MM.1S (cell line): ENCODE results near the gene PINLYP.

Source experiments
- DNase-seq: peaks from one replicate; pipeline ENCODE4 v3.0.0-alpha.2; 2015
- H2AFZ ChIP-seq: fragments of 300-600 bp; sonication (generic); 2 replicates; pipeline ENCODE4 v1.6.0; 2016; ENCODE audit warnings: antibody characterized with exemption, low read length
- H3F3A ChIP-seq: fragments of 300-600 bp; sonication (generic); 2 replicates; pipeline ENCODE4 v1.6.1; 2016; ENCODE audit warnings: mild to moderate bottlenecking, antibody characterized with exemption, low read length, moderate library complexity, mixed read lengths; ENCODE audit not compliant: insufficient read depth
- H3K27ac ChIP-seq: fragments of 300-600 bp; sonication (generic); 2 replicates; pipeline ENCODE4 v1.5.1; 2016; ENCODE audit warnings: mild to moderate bottlenecking, low read length
- H3K27me3 ChIP-seq: fragments of 300-600 bp; sonication (generic); replicated peaks from 2 replicates; pipeline ENCODE4 v1.6.0; 2016; ENCODE audit warnings: low read length; ENCODE audit not compliant: insufficient read depth
- H3K36me3 ChIP-seq: fragments of 300-600 bp; sonication (generic); replicated peaks from 2 replicates; pipeline ENCODE4 v1.6.1; 2016; ENCODE audit warnings: mild to moderate bottlenecking, low read length, mixed read lengths; ENCODE audit not compliant: insufficient read depth
- H3K4me1 ChIP-seq: fragments of 300-600 bp; sonication (generic); 2 replicates; pipeline ENCODE4 v1.6.1; 2016; ENCODE audit warnings: low read length, mixed read lengths
- H3K4me2 ChIP-seq: fragments of 300-600 bp; sonication (generic); 2 replicates; pipeline ENCODE4 v1.6.0; 2016; ENCODE audit warnings: low read depth, low read length
- H3K4me3 ChIP-seq: fragments of 300-600 bp; sonication (generic); 2 replicates; pipeline ENCODE4 v1.5.1; 2016; ENCODE audit warnings: low read length, mixed read lengths
- H3K79me2 ChIP-seq: fragments of 300-600 bp; sonication (generic); 2 replicates; pipeline ENCODE4 v1.6.1; 2016; ENCODE audit warnings: mixed run types, low read length, mixed read lengths
- H3K9ac ChIP-seq: fragments of 300-600 bp; sonication (generic); 2 replicates; pipeline ENCODE4 v1.6.1; 2016; ENCODE audit warnings: low read length, mixed read lengths
- H3K9me2 ChIP-seq: fragments of 300-600 bp; sonication (generic); replicated peaks from 2 replicates; pipeline ENCODE4 v1.6.1; 2016; ENCODE audit warnings: mild to moderate bottlenecking, low read length, mixed read lengths; ENCODE audit not compliant: insufficient read depth
- H3K9me3 ChIP-seq: fragments of 300-600 bp; sonication (generic); replicated peaks from 2 replicates; pipeline ENCODE4 v1.6.1; 2016; ENCODE audit warnings: mild to moderate bottlenecking, low read length, mixed read lengths; ENCODE audit not compliant: insufficient read depth
- H4K20me1 ChIP-seq: fragments of 300-600 bp; sonication (generic); 2 replicates; pipeline ENCODE4 v1.6.1; 2016; ENCODE audit warnings: mild to moderate bottlenecking, low read length, moderate library complexity, mixed read lengths; ENCODE audit not compliant: insufficient read depth
- EZH2 ChIP-seq: fragments of 300-600 bp; sonication (generic); optimal IDR thresholded peaks from 2 replicates; pipeline ENCODE3; 2017; ENCODE audit warnings: low read depth, mild to moderate bottlenecking, antibody characterized with exemption, low read length, mixed read lengths
- EZH2phosphoT487 ChIP-seq: fragments of 300-600 bp; sonication (generic); IDR thresholded peaks from 2 replicates; pipeline ENCODE4 v1.6.1; 2018; ENCODE audit warnings: antibody characterized with exemption, low read length
- TF ChIP-seq, protein P1 (sequence below): fragments of 300-600 bp; sonication (generic); IDR thresholded peaks from 2 replicates; pipeline ENCODE4 v1.5.1; 2016; ENCODE audit warnings: antibody characterized with exemption, low read length, mixed read lengths

Gene PINLYP

DNA sequence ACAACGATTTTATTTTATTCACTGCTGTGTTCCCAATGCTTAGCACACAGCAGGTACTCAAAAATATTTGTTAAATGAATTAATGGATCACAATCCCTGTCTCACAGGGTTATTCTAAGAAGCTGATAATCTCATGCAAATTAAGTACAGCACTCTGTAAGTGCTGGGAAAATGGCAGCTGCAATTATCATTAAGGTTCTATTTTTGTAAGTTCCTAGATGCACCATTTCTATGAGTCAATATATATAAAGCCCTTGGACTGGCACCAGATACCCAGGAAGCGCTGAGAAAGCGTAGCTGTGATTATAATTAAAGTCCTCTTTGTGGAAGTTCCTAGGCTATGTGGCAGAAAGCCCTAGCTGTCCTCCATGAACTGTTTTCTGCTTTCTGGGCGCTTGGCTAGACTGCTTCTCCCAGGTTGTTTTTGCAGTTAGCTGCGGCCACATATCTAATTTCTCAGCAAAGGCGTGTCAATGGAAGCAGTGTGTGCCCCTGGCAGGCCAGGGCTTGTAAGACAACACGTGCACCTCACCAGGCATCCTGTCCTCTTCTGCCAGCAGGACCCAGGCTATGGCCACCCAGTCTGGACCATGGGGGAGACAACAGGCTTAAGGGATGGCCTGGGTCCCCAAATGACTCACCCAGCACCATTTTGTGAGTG is 31.1 kb downstream of the PINLYP start:
- Histone ChIP-seq H2AFZ (no peak overlapping the region), H3K9me2 (no peaks in the 10 kb centered on the region), H3K4me1 (no peaks in the 10 kb centered on the region), H3K27ac (no peak overlapping the region), H4K20me1 (no peaks in the 10 kb centered on the region), H3K9me3 (no peaks in the 10 kb centered on the region), H3K9ac (no peak overlapping the region), H3K79me2 (peaks cover 5% of the 10 kb centered on the region; the same call in 1 of the 2 replicates), H3F3A (no peaks in the 10 kb centered on the region), H3K4me3 (no peak overlapping the region), H3K36me3 (no peaks in the 10 kb centered on the region), H3K4me2 (no peak overlapping the region), H3K27me3 (no peaks in the 10 kb centered on the region)
- DNase-seq = no peak
- TF ChIP-seq EZH2 (no peak), EZH2phosphoT487 (no peak)
- TF ChIP-seq, protein P1, sequence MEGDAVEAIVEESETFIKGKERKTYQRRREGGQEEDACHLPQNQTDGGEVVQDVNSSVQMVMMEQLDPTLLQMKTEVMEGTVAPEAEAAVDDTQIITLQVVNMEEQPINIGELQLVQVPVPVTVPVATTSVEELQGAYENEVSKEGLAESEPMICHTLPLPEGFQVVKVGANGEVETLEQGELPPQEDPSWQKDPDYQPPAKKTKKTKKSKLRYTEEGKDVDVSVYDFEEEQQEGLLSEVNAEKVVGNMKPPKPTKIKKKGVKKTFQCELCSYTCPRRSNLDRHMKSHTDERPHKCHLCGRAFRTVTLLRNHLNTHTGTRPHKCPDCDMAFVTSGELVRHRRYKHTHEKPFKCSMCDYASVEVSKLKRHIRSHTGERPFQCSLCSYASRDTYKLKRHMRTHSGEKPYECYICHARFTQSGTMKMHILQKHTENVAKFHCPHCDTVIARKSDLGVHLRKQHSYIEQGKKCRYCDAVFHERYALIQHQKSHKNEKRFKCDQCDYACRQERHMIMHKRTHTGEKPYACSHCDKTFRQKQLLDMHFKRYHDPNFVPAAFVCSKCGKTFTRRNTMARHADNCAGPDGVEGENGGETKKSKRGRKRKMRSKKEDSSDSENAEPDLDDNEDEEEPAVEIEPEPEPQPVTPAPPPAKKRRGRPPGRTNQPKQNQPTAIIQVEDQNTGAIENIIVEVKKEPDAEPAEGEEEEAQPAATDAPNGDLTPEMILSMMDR = no peak

- TF ChIP-seq, protein P1 = no peak
- TF ChIP-seq EZH2 (no peak), EZH2phosphoT487 (no peak)
- Histone ChIP-seq H3K4me3 (no peak overlapping the region), H3F3A (no peaks in the 10 kb centered on the region), H3K4me2 (no peak overlapping the region), H3K27ac (no peak overlapping the region), H3K36me3 (no peaks in the 10 kb centered on the region), H3K9ac (no peak overlapping the region), H3K4me1 (no peaks in the 10 kb centered on the region), H3K27me3 (no peaks in the 10 kb centered on the region), H3K9me2 (no peaks in the 10 kb centered on the region), H3K9me3 (no peaks in the 10 kb centered on the region), H4K20me1 (no peaks in the 10 kb centered on the region), H3K79me2 (peaks cover 9% of the 10 kb centered on the region; the same call in 1 of the 2 replicates), H2AFZ (no peak overlapping the region)
- no peak for DNase-seq
These were observed 31.9 kb downstream of the PINLYP start for GRCh38 chr19:43607238-43608205.

- Histone ChIP-seq H3K9me2 (no peaks in the 10 kb centered on the region), H3K4me2 (no peak overlapping the region), H3K27me3 (no peaks in the 10 kb centered on the region), H3F3A (0 out of 2 replicates have a peak, but pooled peaks cover 5% of the 10 kb centered on the region), H2AFZ (no peak overlapping the region), H3K36me3 (no peaks in the 10 kb centered on the region), H3K4me3 (no peak overlapping the region), H4K20me1 (no peaks in the 10 kb centered on the region), H3K9ac (no peak overlapping the region), H3K27ac (no peak overlapping the region), H3K4me1 (no peaks in the 10 kb centered on the region), H3K9me3 (no peaks in the 10 kb centered on the region), H3K79me2 (peaks cover 15% of the 10 kb centered on the region; the same call in 1 of the 2 replicates)
- DNase-seq = no peak
- TF ChIP-seq EZH2 = no peak
These were observed 34.3 kb downstream of the PINLYP start for GRCh38 chr19:43609872-43610271.
